ENCODE measurements around the gene C1QTNF8.
A peak's percentile ranks its signal among the peaks of the same experiment; 100 is the strongest.

Gene C1QTNF8

GRCh38 chr16:1126586-1126985, 30.5 kb upstream of the C1QTNF8 start:
- no peak for DNase-seq

- no peak for DNase-seq
Observed at GRCh38 chr16:1126044-1126443, 30.0 kb upstream of the C1QTNF8 start.

- DNase-seq, result peak; percentile 46
Observed at GRCh38 chr16:1125471-1125870, 29.4 kb upstream of the C1QTNF8 start.

GRCh38 chr16:1124795-1125194, 28.8 kb upstream of the C1QTNF8 start:
- no peak for DNase-seq

GRCh38 chr16:1124291-1124690, 28.2 kb upstream of the C1QTNF8 start:
- DNase-seq, result no peak

GRCh38 chr16:1123525-1124230, 27.6 kb upstream of the C1QTNF8 start:
- no peak for DNase-seq

- no peak for DNase-seq
Observed at GRCh38 chr16:1122398-1122765, 26.3 kb upstream of the C1QTNF8 start.

GRCh38 chr16:1121601-1122397, 25.8 kb upstream of the C1QTNF8 start:
- DNase-seq, result no peak

GRCh38 chr16:1121009-1121408, 25.0 kb upstream of the C1QTNF8 start:
- no peak for DNase-seq

- no peak for DNase-seq
Observed at GRCh38 chr16:1120577-1120941, 24.5 kb upstream of the C1QTNF8 start.

GRCh38 chr16:1119766-1120576, 23.9 kb upstream of the C1QTNF8 start:
- no peak for DNase-seq

GRCh38 chr16:1119129-1119528, 23.1 kb upstream of the C1QTNF8 start:
- no peak for DNase-seq

GRCh38 chr16:1117926-1118325, 21.9 kb upstream of the C1QTNF8 start:
- DNase-seq, result no peak

GRCh38 chr16:1117176-1117900, 21.3 kb upstream of the C1QTNF8 start:
- DNase-seq, result no peak

- no peak for DNase-seq
Observed at GRCh38 chr16:1116693-1117077, 20.6 kb upstream of the C1QTNF8 start.

GRCh38 chr16:1113889-1114526, 18.0 kb upstream of the C1QTNF8 start:
- DNase-seq, result no peak

- DNase-seq, result no peak
Observed at GRCh38 chr16:1113489-1113888, 17.4 kb upstream of the C1QTNF8 start.

GRCh38 chr16:1112506-1113184, 16.6 kb upstream of the C1QTNF8 start:
- no peak for DNase-seq

GRCh38 chr16:1109648-1110047, 13.6 kb upstream of the C1QTNF8 start:
- no peak for DNase-seq

- DNase-seq, result peak; percentile 69
Observed at GRCh38 chr16:1108299-1109252, 12.5 kb upstream of the C1QTNF8 start.

GRCh38 chr16:1107731-1108130, 11.7 kb upstream of the C1QTNF8 start:
- no peak for DNase-seq
